ENCODE data around the gene NCF4.

DNA sequence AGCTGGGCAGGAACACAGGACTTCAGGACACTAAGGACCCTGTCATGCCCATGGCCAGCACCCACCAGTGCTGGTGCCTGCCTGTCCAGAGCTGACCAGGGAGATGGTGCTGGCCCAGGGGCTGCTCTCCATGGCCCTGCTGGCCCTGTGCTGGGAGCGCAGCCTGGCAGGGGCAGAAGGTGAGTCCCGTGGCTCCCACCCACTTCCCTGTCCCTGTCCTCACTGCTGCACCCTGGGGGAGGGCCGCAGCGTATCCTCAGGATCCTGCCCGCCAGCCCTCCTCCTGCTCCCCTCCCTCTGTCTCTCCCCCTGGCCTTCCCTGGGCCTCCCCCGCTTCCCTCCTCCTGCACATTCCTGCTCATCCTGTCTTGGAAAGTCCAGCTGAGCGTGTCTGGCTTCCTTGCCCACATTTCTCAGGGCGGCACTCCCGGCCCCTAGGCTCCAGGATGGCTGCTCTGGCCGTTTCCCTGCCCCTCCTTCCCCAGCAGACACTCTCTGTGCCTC, 61.4 kb downstream of the NCF4 start:
- TF ChIP-seq, protein P1, sequence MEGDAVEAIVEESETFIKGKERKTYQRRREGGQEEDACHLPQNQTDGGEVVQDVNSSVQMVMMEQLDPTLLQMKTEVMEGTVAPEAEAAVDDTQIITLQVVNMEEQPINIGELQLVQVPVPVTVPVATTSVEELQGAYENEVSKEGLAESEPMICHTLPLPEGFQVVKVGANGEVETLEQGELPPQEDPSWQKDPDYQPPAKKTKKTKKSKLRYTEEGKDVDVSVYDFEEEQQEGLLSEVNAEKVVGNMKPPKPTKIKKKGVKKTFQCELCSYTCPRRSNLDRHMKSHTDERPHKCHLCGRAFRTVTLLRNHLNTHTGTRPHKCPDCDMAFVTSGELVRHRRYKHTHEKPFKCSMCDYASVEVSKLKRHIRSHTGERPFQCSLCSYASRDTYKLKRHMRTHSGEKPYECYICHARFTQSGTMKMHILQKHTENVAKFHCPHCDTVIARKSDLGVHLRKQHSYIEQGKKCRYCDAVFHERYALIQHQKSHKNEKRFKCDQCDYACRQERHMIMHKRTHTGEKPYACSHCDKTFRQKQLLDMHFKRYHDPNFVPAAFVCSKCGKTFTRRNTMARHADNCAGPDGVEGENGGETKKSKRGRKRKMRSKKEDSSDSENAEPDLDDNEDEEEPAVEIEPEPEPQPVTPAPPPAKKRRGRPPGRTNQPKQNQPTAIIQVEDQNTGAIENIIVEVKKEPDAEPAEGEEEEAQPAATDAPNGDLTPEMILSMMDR (IDR thresholded peaks at IDR 0.05), result no peak
- TF ChIP-seq POLR2A (IDR thresholded peaks at IDR 0.05), result no peak

All from thyroid gland (tissue), 4 donors.